H9 (cell line): ENCODE results near the gene FBN1. TPM values are rescaled to one million over a fixed set of nuclear protein-coding genes. Genes with fewer than 3 reads are reported as not detected.

ENCODE experiments used
- DNase-seq: peaks from one replicate; pipeline ENCODE4 v3.0.0-alpha.2; 2017
- H2AFZ ChIP-seq: one replicate; pipeline ENCODE4 v1.6.1; 2013; ENCODE audit warnings: mild to moderate bottlenecking, low read length, control low read depth, moderate library complexity
- H2AK5ac ChIP-seq: 2 replicates; pipeline ENCODE4 v1.6.1; 2013; ENCODE audit warnings: low read length, control low read depth, mixed read lengths; ENCODE audit not compliant: insufficient read length
- H2BK120ac ChIP-seq: one replicate; pipeline ENCODE4 v1.6.1; 2013; ENCODE audit warnings: low read depth, mild to moderate bottlenecking, low read length, control low read depth, inconsistent platforms; ENCODE audit not compliant: poor library complexity, severe bottlenecking
- H2BK12ac ChIP-seq: 2 replicates; pipeline ENCODE4 v1.6.1; 2013; ENCODE audit warnings: low read length, control low read depth, mixed read lengths, low read depth; ENCODE audit not compliant: insufficient read length
- H2BK15ac ChIP-seq: 2 replicates; pipeline ENCODE4 v1.6.1; 2013; ENCODE audit warnings: low read depth, low read length, control low read depth
- H2BK20ac ChIP-seq: one replicate; pipeline ENCODE4 v1.6.1; 2013; ENCODE audit warnings: low read depth, mild to moderate bottlenecking, low read length, control low read depth, inconsistent platforms; ENCODE audit not compliant: poor library complexity, severe bottlenecking
- H2BK5ac ChIP-seq: 2 replicates; pipeline ENCODE4 v1.6.1; 2013; ENCODE audit warnings: low read length, control low read depth, mixed read lengths; ENCODE audit not compliant: insufficient read length
- H3K14ac ChIP-seq: 2 replicates; pipeline ENCODE4 v1.6.1; 2013; ENCODE audit warnings: low read length, control low read depth; ENCODE audit not compliant: insufficient read depth
- H3K18ac ChIP-seq: 2 replicates; pipeline ENCODE4 v1.6.1; 2013; ENCODE audit warnings: low read depth, mild to moderate bottlenecking, mixed read lengths, low read length, control low read depth; ENCODE audit not compliant: insufficient read length
- H3K23ac ChIP-seq: 2 replicates; pipeline ENCODE4 v1.6.1; 2013; ENCODE audit warnings: low read length, control low read depth, mixed read lengths, low read depth; ENCODE audit not compliant: insufficient read length
- H3K23me2 ChIP-seq: 2 replicates; pipeline ENCODE4 v1.6.1; 2013; ENCODE audit warnings: low read depth, mild to moderate bottlenecking, mixed read lengths, low read length, control low read depth; ENCODE audit not compliant: insufficient read length, poor library complexity, severe bottlenecking
- H3K27ac ChIP-seq: 2 replicates; pipeline ENCODE4 v1.5.1; 2013; ENCODE audit warnings: low read length, control low read depth, mixed read lengths, low read depth; ENCODE audit not compliant: insufficient read length
- H3K27me3 ChIP-seq: 2 replicates; pipeline ENCODE4 v1.6.1; 2013; ENCODE audit warnings: low read length, control low read depth, inconsistent platforms; ENCODE audit not compliant: insufficient read depth
- H3K4ac ChIP-seq: 2 replicates; pipeline ENCODE4 v1.6.1; 2013; ENCODE audit warnings: low read depth, mild to moderate bottlenecking, control low read depth, inconsistent platforms, low read length, moderate library complexity
- H3K4me1 ChIP-seq: 2 replicates; pipeline ENCODE4 v1.6.1; 2013; ENCODE audit warnings: low read length, control low read depth, inconsistent platforms; ENCODE audit not compliant: insufficient read depth
- H3K4me2 ChIP-seq: 2 replicates; pipeline ENCODE4 v1.6.1; 2013; ENCODE audit warnings: low read length, control low read depth, mixed read lengths; ENCODE audit not compliant: insufficient read length, insufficient read depth
- H3K56ac ChIP-seq: 2 replicates; pipeline ENCODE4 v1.6.1; 2013; ENCODE audit warnings: low read depth, mild to moderate bottlenecking, mixed read lengths, low read length, control low read depth; ENCODE audit not compliant: insufficient read length
- H3K79me1 ChIP-seq: 2 replicates; pipeline ENCODE4 v1.6.1; 2013; ENCODE audit warnings: low read depth, mild to moderate bottlenecking, moderate library complexity, low read length, control low read depth, inconsistent platforms; ENCODE audit not compliant: insufficient read depth, poor library complexity, severe bottlenecking
- H3K79me2 ChIP-seq: 2 replicates; pipeline ENCODE4 v1.6.1; 2013; ENCODE audit warnings: low read length, control low read depth, inconsistent platforms; ENCODE audit not compliant: insufficient read depth
- H3K9ac ChIP-seq: 2 replicates; pipeline ENCODE4 v1.6.1; 2013; ENCODE audit warnings: low read length, control low read depth, mixed read lengths; ENCODE audit not compliant: insufficient read length; ENCODE audit errors: extremely low read depth
- H3K9me3 ChIP-seq: one replicate; pipeline ENCODE4 v1.6.1; 2013; ENCODE audit warnings: low read depth, low read length, inconsistent platforms; ENCODE audit not compliant: control insufficient read depth
- H3T11ph ChIP-seq: one replicate; pipeline ENCODE4 v1.6.1; 2013; ENCODE audit warnings: mild to moderate bottlenecking, low read length, control low read depth, inconsistent platforms
- H4K20me1 ChIP-seq: one replicate; pipeline ENCODE4 v1.6.1; 2013; ENCODE audit not compliant: control insufficient read depth, insufficient read length, insufficient read depth
- H4K5ac ChIP-seq: 2 replicates; pipeline ENCODE4 v1.6.1; 2013; ENCODE audit warnings: low read depth, mild to moderate bottlenecking, mixed read lengths, low read length, control low read depth; ENCODE audit not compliant: insufficient read length
- H4K8ac ChIP-seq: replicated peaks from 2 replicates; pipeline ENCODE4 v1.6.1; 2013; ENCODE audit warnings: low read length, control low read depth, mixed read lengths, low read depth; ENCODE audit not compliant: insufficient read length
- H4K91ac ChIP-seq: 2 replicates; pipeline ENCODE4 v1.6.1; 2013; ENCODE audit warnings: low read depth, mild to moderate bottlenecking, moderate library complexity, mixed read lengths, low read length, control low read depth; ENCODE audit not compliant: insufficient read length
- H3K27ac Mint-ChIP-seq, 3 experiments: 2 replicates in 2 of 3; 3 replicates in 1 of 3; pipeline ENCODE4 v1.8.0; 2020 to 2021; ENCODE audit warnings: mixed read lengths in 3 of 3, mild to moderate bottlenecking in 1 of 3, moderate library complexity in 1 of 3
- H3K27me3 Mint-ChIP-seq: 2 replicates; pipeline ENCODE4 v1.8.0; 2021; ENCODE audit warnings: low read depth, mild to moderate bottlenecking, moderate library complexity, mixed read lengths
- H3K36me3 Mint-ChIP-seq, 3 experiments: 2 replicates in 2 of 3; 3 replicates in 1 of 3; pipeline ENCODE4 v1.8.0; 2020 to 2021; ENCODE audit warnings: low read depth in 3 of 3, mixed read lengths in 3 of 3; ENCODE audit not compliant: insufficient read depth in 1 of 3
- H3K4me1 Mint-ChIP-seq, 2 experiments: 2 replicates each; pipeline ENCODE4 v1.8.0; 2020; ENCODE audit warnings: mixed read lengths in 2 of 2
- H3K4me3 Mint-ChIP-seq, 2 experiments: 2 replicates in 1 of 2; 3 replicates in 1 of 2; pipeline ENCODE4 v1.8.0; 2020 to 2021; ENCODE audit warnings: mild to moderate bottlenecking in 2 of 2, mixed read lengths in 2 of 2, moderate library complexity in 1 of 2
- H3K9me3 Mint-ChIP-seq, 2 experiments: 2 replicates in 1 of 2; 3 replicates in 1 of 2; pipeline ENCODE4 v1.8.0; 2020; ENCODE audit warnings: mild to moderate bottlenecking in 2 of 2, mixed read lengths in 2 of 2, moderate library complexity in 1 of 2
- WGBS: extraction: QIAGEN DNeasy Blood & Tissue Kit; methylation state at CpG from one replicate; pipeline ENCODE4 v1.1.7; 2013; ENCODE audit warnings: missing lambda C conversion rate, low lambda C conversion rate, mixed read lengths; ENCODE audit not compliant: insufficient read length; ENCODE audit errors: extremely low coverage; 5-methylcytosine and 5-hydroxymethylcytosine counted together
- total RNA-seq: library from RNA; stranded (reverse); gene quantifications from 2 replicates; pipeline ENCODE4 v1.2.1, GENCODE V29; 2021
- TF ChIP-seq, protein P1 (sequence below): fragments of 200-600 bp; sonication (generic); conservative IDR thresholded peaks from 3 replicates; pipeline ENCODE4 v1.8.0; 2021; ENCODE audit warnings: antibody characterized with exemption, mild to moderate bottlenecking

Gene FBN1
- total RNA-seq, 1 experiment from 2014 or later: 3.6 TPM

DNA sequence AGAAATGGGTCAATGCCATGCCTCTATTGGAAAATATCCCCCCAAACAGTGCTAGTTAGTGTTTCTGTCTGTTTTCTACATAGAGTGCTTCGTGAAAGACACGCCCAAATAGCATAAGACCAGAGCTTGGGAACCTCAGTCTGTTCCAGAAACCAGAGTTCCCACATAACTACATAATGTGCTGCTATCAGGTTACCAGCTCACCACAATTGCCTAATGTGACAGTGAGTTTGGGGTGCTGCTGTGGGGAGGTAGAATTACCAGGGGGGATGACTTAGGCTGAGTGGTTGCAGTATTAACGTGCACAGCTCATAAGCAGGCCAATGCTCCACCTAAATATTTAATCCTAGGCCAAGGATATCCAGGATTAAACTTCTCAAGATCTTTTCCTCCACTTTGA lies 275.0 kb downstream of the FBN1 start:
- no peaks in the 10 kb centered on the region for H3K4me1 Mint-ChIP-seq
- H3K27ac Mint-ChIP-seq: no peak overlapping the region
- no peak overlapping the region for H3K9ac ChIP-seq
- no peaks in the 10 kb centered on the region for H3K36me3 Mint-ChIP-seq
- H3K56ac ChIP-seq: no peak overlapping the region
- TF ChIP-seq, protein P1, sequence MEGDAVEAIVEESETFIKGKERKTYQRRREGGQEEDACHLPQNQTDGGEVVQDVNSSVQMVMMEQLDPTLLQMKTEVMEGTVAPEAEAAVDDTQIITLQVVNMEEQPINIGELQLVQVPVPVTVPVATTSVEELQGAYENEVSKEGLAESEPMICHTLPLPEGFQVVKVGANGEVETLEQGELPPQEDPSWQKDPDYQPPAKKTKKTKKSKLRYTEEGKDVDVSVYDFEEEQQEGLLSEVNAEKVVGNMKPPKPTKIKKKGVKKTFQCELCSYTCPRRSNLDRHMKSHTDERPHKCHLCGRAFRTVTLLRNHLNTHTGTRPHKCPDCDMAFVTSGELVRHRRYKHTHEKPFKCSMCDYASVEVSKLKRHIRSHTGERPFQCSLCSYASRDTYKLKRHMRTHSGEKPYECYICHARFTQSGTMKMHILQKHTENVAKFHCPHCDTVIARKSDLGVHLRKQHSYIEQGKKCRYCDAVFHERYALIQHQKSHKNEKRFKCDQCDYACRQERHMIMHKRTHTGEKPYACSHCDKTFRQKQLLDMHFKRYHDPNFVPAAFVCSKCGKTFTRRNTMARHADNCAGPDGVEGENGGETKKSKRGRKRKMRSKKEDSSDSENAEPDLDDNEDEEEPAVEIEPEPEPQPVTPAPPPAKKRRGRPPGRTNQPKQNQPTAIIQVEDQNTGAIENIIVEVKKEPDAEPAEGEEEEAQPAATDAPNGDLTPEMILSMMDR: no peak
- H3K27me3 ChIP-seq: no peaks in the 10 kb centered on the region; the same call in 1 of the 2 replicates
- H2BK120ac ChIP-seq: no peak overlapping the region
- no peak overlapping the region for H2BK20ac ChIP-seq
- no peak overlapping the region for H2BK12ac ChIP-seq
- H3K27ac ChIP-seq: no peak overlapping the region
- H3K9me3 Mint-ChIP-seq: peaks cover under 1% of the 10 kb centered on the region in 2 experiments; a peak in 2 of 5 replicates
- H4K20me1 ChIP-seq: no peaks in the 10 kb centered on the region
- no peaks in the 10 kb centered on the region for H3K79me2 ChIP-seq
- H3K18ac ChIP-seq: no peak overlapping the region
- no peak overlapping the region for H2AFZ ChIP-seq
- H3K23ac ChIP-seq: no peak overlapping the region
- no peaks in the 10 kb centered on the region for H3K79me1 ChIP-seq
- no peak overlapping the region for H3T11ph ChIP-seq
- H2AK5ac ChIP-seq: no peak overlapping the region
- H3K23me2 ChIP-seq: no peaks in the 10 kb centered on the region
- no peak overlapping the region for H4K8ac ChIP-seq
- H2BK5ac ChIP-seq: no peak overlapping the region
- H3K4me1 ChIP-seq: no peaks in the 10 kb centered on the region
- H4K91ac ChIP-seq: no peak overlapping the region
- H3K27me3 Mint-ChIP-seq: peaks cover 4% of the 10 kb centered on the region
- no peak for DNase-seq
- no peak overlapping the region for H4K5ac ChIP-seq
- no peak overlapping the region for H3K4ac ChIP-seq
- H2BK15ac ChIP-seq: no peak overlapping the region
- H3K4me3 Mint-ChIP-seq: no peak overlapping the region
- H3K9me3 ChIP-seq: no peaks in the 10 kb centered on the region
- H3K14ac ChIP-seq: no peak overlapping the region
- H3K4me2 ChIP-seq: no peak overlapping the region
- WGBS: no CpG with 5 or more reads among the region's 3 CpGs
